ENCODE results near the gene CCDC14.

Gene CCDC14

DNA sequence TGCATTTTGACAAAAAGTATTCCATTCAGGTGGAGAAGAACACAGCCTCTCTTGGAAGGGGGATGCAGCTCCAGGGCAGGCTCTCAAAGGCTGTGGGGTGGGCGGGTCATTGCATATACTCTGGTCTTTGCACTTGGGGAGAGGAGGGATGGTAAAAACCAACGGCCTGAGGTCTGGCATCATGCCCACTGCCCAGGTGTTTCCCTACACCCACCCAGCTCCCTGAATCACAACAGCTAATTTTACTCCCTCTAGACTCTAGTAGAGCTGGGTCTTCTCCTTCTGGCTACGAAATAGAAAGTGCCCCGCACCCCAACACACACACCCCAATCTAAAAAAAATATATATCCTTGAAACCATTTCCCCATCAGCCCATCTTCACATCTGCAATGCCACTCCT is 77.9 kb downstream of the CCDC14 start:
- no peak overlapping the region for H2AFZ ChIP-seq (ENCODE audit: low read depth, low read length, severe bottlenecking)

DNA sequence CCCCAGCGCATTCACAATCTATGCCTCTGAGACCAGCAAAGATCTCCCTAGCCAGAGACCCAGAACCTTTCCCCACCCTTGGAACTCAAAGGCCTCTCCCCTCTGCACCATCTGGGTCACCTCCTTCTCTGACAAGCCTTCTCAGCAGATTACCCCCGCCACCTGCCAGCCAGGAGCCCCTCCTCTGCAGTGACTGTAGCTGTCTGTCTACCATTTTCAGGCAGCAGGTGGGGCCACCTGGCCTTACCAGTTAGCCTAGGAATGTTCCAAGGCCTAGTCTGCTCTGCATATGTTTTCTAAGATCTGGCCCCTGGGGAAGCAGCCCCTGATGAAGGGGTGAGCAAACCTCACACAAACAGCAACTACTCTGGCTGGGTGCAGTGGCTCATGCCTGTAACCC is 79.3 kb downstream of the CCDC14 start:
- Histone ChIP-seq H2AFZ (ENCODE audit: low read depth, low read length, severe bottlenecking) (no peak overlapping the region), H4K20me1 (ENCODE audit: low read depth, low read length) (no peaks in the 10 kb centered on the region), H3K79me2 (ENCODE audit: insufficient read depth, low read length) (no peaks in the 10 kb centered on the region), H3K9ac (ENCODE audit: low read length) (no peak overlapping the region), H3K27me3 (ENCODE audit: low read length) (no peaks in the 10 kb centered on the region), H3K36me3 (ENCODE audit: low read length) (no peaks in the 10 kb centered on the region), H3F3A (ENCODE audit: insufficient read depth) (no peaks in the 10 kb centered on the region), H3K4me2 (ENCODE audit: low read depth, low read length, poor library complexity, severe bottlenecking) (no peak overlapping the region), H3K4me3 (ENCODE audit: insufficient read depth, low read length, poor library complexity, severe bottlenecking) (no peak overlapping the region), H3K27ac (ENCODE audit: low read depth, low read length) (no peak overlapping the region), H3K9me2 (replicated peaks; ENCODE audit: insufficient read depth, low read length) (no peaks in the 10 kb centered on the region), H3K9me3 (ENCODE audit: insufficient read depth, low read length) (no peaks in the 10 kb centered on the region)
- TF ChIP-seq, protein P1, sequence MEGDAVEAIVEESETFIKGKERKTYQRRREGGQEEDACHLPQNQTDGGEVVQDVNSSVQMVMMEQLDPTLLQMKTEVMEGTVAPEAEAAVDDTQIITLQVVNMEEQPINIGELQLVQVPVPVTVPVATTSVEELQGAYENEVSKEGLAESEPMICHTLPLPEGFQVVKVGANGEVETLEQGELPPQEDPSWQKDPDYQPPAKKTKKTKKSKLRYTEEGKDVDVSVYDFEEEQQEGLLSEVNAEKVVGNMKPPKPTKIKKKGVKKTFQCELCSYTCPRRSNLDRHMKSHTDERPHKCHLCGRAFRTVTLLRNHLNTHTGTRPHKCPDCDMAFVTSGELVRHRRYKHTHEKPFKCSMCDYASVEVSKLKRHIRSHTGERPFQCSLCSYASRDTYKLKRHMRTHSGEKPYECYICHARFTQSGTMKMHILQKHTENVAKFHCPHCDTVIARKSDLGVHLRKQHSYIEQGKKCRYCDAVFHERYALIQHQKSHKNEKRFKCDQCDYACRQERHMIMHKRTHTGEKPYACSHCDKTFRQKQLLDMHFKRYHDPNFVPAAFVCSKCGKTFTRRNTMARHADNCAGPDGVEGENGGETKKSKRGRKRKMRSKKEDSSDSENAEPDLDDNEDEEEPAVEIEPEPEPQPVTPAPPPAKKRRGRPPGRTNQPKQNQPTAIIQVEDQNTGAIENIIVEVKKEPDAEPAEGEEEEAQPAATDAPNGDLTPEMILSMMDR (IDR thresholded peaks at IDR 0.05; ENCODE audit: insufficient read depth, low read length, poor library complexity, severe bottlenecking), result no peak
- no peak for TF ChIP-seq EZH2phosphoT487 (conservative IDR thresholded peaks at IDR 0.05; ENCODE audit: low read length)

More for the DNA sequence above, 77.9 kb downstream of the CCDC14 start:
- H3K9me2 ChIP-seq (replicated peaks; ENCODE audit: insufficient read depth, low read length), result no peaks in the 10 kb centered on the region
- no peaks in the 10 kb centered on the region for H3K36me3 ChIP-seq (ENCODE audit: low read length)
- no peak overlapping the region for H3K27ac ChIP-seq (ENCODE audit: low read depth, low read length)
- no peaks in the 10 kb centered on the region for H3K27me3 ChIP-seq (ENCODE audit: low read length)
- no peak overlapping the region for H3K9ac ChIP-seq (ENCODE audit: low read length)
- TF ChIP-seq EZH2phosphoT487 (conservative IDR thresholded peaks at IDR 0.05; ENCODE audit: low read length), result no peak
- TF ChIP-seq, protein P1 (IDR thresholded peaks at IDR 0.05; ENCODE audit: insufficient read depth, low read length, poor library complexity, severe bottlenecking), result no peak
- H3F3A ChIP-seq (ENCODE audit: insufficient read depth), result no peaks in the 10 kb centered on the region
- no peaks in the 10 kb centered on the region for H4K20me1 ChIP-seq (ENCODE audit: low read depth, low read length)
- no peaks in the 10 kb centered on the region for H3K9me3 ChIP-seq (ENCODE audit: insufficient read depth, low read length)
- no peak overlapping the region for H3K4me2 ChIP-seq (ENCODE audit: low read depth, low read length, poor library complexity, severe bottlenecking)
- H3K4me3 ChIP-seq (ENCODE audit: insufficient read depth, low read length, poor library complexity, severe bottlenecking), result no peak overlapping the region
- H3K79me2 ChIP-seq (ENCODE audit: insufficient read depth, low read length), result no peaks in the 10 kb centered on the region

DNA sequence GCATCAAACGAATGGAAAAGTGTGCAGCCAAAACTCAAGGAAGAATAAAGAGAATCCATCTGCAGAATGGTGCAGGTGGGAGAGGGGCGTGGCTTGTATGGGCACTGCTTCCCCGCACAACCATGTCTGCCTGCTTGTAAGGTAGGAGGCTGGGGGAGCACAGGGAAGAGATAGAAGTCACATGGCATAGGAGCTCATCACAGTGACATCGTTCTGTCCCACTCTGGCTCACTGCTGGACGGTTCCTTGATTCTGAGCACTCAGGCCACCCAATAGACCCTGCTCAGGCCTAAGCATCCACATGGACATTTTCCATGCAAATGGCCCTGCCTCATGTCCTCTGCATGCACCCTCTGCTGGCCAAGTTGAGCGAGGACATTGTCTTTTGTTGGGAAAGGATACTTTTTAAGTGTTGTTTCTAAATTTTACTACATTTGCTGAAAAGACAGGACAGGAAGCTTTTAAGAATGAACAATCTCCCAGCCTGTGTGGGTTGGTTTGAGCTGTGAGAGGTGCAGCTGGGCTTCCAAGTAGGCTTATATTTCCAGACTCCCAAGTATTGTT is 79.9 kb downstream of the CCDC14 start:
- Histone ChIP-seq H4K20me1 (ENCODE audit: low read depth, low read length) (no peaks in the 10 kb centered on the region), H3K9me2 (replicated peaks; ENCODE audit: insufficient read depth, low read length) (no peaks in the 10 kb centered on the region), H3K4me3 (ENCODE audit: insufficient read depth, low read length, poor library complexity, severe bottlenecking) (no peak overlapping the region), H3K9me3 (ENCODE audit: insufficient read depth, low read length) (no peaks in the 10 kb centered on the region), H3K36me3 (ENCODE audit: low read length) (no peaks in the 10 kb centered on the region), H3K79me2 (ENCODE audit: insufficient read depth, low read length) (no peaks in the 10 kb centered on the region), H3K9ac (ENCODE audit: low read length) (no peak overlapping the region), H2AFZ (ENCODE audit: low read depth, low read length, severe bottlenecking) (no peak overlapping the region), H3F3A (ENCODE audit: insufficient read depth) (no peaks in the 10 kb centered on the region), H3K27me3 (ENCODE audit: low read length) (no peaks in the 10 kb centered on the region), H3K27ac (ENCODE audit: low read depth, low read length) (no peak overlapping the region), H3K4me2 (ENCODE audit: low read depth, low read length, poor library complexity, severe bottlenecking) (no peak overlapping the region)
- TF ChIP-seq, protein P1 (IDR thresholded peaks at IDR 0.05; ENCODE audit: insufficient read depth, low read length, poor library complexity, severe bottlenecking), result no peak
- TF ChIP-seq EZH2phosphoT487 (conservative IDR thresholded peaks at IDR 0.05; ENCODE audit: low read length), result no peak
